ENCODE data around the gene ITPKB. TPM values are rescaled to one million over a fixed set of nuclear protein-coding genes. Genes with fewer than 3 reads are reported as not detected.

The ITPKB gene
- total RNA-seq, 5 donors from 2014 or later (not counting 1 experiment from before 2014, with no cell fraction given), result 153 to 351 (median 179) TPM

GRCh38 chr1:226627050-226627755 is 111.9 kb downstream of the ITPKB start:
- Mint-ChIP-seq H3K9me3 (no peaks in the 10 kb centered on the region), H3K4me3 (no peak overlapping the region), H3K36me3 (peaks cover 21% of the 10 kb centered on the region), H3K27me3 (peaks cover 0 to 2% of the 10 kb centered on the region in 2 donors), H3K27ac (peak overlapping the region; percentile 67 to 75), H3K4me1 (peaks cover 20 to 42% (median 30%) of the 10 kb centered on the region in 3 donors)
- H3K27me3 ChIP-seq (replicated peaks in 1 of 2; ENCODE audit: control insufficient read depth in 2 of 2, extremely low read depth in 1 of 2, insufficient read depth in 2 of 2, low read length in 1 of 2), result peaks cover 0 to 15% of the 10 kb centered on the region in 2 experiments
- H3K9me3 ChIP-seq, result no peaks in the 10 kb centered on the region
- ATAC-seq (replicated peaks in 1 of 4) (peak in 2 of 4 experiments; percentile 4 to 13), DNase-seq (no peak)
- ChIA-PET CTCF (interaction anchor here (0.6 to 1.2 kb wide), 6 partner anchors 135 to 220 kb away, joined by 3 to 11 read pairs (median 7); no protein-coding TSS in a partner anchor), POLR2A (no interaction called here)
- H3K4me1 ChIP-seq (ENCODE audit: control insufficient read depth in 1 of 2, extremely low read depth in 1 of 2, insufficient read depth in 2 of 2, low read length in 2 of 2), result peaks cover 8 to 15% of the 10 kb centered on the region in 2 experiments
- WGBS (ENCODE audit: insufficient coverage), result 98% methylated on average over 4 of the region's 6 CpGs
- no peak overlapping the region for H3K27ac ChIP-seq (ENCODE audit: low read length)
- H3K4me3 ChIP-seq (ENCODE audit: control insufficient read depth in 1 of 2, extremely low read depth in 1 of 2, low read length in 1 of 2), result no peak overlapping the region
- H3K36me3 ChIP-seq (ENCODE audit: control insufficient read depth in 2 of 2, extremely low read depth in 1 of 2, insufficient read depth in 1 of 2, low read length in 1 of 2), result peaks cover 5 to 19% of the 10 kb centered on the region in 2 donors

GRCh38 chr1:226626577-226626956 is 112.5 kb downstream of the ITPKB start:
- no peaks in the 10 kb centered on the region for H3K9me3 ChIP-seq
- Mint-ChIP-seq H3K27me3 (peaks cover 0 to 2% of the 10 kb centered on the region in 2 donors), H3K27ac (peak overlapping the region; percentile 67 to 75), H3K4me1 (peaks cover 18 to 36% (median 26%) of the 10 kb centered on the region in 3 donors), H3K36me3 (peaks cover 17% of the 10 kb centered on the region), H3K4me3 (peak overlapping the region; percentile 29 to 65 (median 37)), H3K9me3 (no peaks in the 10 kb centered on the region)
- WGBS (ENCODE audit: insufficient coverage), result 2% methylated on average over 10 of the region's 11 CpGs
- POLR2A ChIA-PET, result interaction anchor here in 1 of 2 donors (0.8 kb wide), 1 partner anchor 108 kb away, joined by 3 read pairs; no protein-coding TSS in a partner anchor
- peaks cover 0 to 15% of the 10 kb centered on the region in 2 experiments for H3K27me3 ChIP-seq (replicated peaks in 1 of 2; ENCODE audit: control insufficient read depth in 2 of 2, extremely low read depth in 1 of 2, insufficient read depth in 2 of 2, low read length in 1 of 2)
- peak; percentile 83 to 95 (median 84) for ATAC-seq (replicated peaks in 1 of 4)
- no peak overlapping the region for H3K27ac ChIP-seq (ENCODE audit: low read length)
- peaks cover 8 to 15% of the 10 kb centered on the region in 2 experiments for H3K4me1 ChIP-seq (ENCODE audit: control insufficient read depth in 1 of 2, extremely low read depth in 1 of 2, insufficient read depth in 2 of 2, low read length in 2 of 2)
- H3K36me3 ChIP-seq (ENCODE audit: control insufficient read depth in 2 of 2, extremely low read depth in 1 of 2, insufficient read depth in 1 of 2, low read length in 1 of 2), result peaks cover 5 to 13% of the 10 kb centered on the region in 2 donors
- DNase-seq, result peak; percentile 48 to 86 (median 69)
- peak overlapping the region; percentile 6 to 39 for H3K4me3 ChIP-seq (ENCODE audit: control insufficient read depth in 1 of 2, extremely low read depth in 1 of 2, low read length in 1 of 2)
- CTCF ChIA-PET, result interaction anchor here (0.5 to 1.2 kb wide), 18 partner anchors 13 to 524 kb away, joined by 3 to 11 read pairs (median 3); no protein-coding TSS in a partner anchor

DNA sequence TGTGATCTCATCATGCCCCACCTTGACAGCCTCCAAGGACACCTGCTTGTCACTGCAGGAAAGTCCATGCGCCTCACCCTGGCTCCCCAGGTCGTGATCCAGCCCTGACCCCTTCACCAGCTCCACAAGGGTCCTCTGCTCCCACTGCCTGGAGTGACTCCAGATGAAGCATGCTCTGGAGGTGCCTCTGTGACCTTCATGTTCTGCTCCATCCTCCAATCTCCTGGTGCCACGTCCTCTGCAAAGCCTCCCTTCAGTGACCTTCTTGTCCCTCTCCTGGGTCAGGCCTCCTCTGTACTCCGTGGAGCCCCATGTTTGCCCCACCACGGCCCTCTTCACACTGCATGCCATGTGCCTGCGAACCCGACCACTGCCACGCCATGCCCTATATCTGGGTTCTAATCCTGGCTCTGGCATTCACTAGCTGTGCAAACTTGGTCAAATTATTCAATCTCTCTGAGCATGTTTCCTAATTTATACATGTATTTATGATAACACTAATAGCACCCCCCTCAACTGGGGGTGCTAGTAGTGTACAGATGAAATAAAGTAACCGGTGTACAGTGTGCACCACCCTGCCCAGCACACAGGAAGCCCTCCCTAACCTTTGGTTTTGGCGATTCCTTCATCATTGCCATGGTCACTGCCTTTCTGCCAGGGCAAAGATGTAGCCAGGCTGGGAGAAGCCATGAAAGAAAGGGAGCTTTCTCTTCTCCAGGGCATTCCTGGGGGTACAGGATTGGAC is 113.1 kb downstream of the ITPKB start:
- H3K27ac Mint-ChIP-seq, result peak overlapping the region in 1 of 2 donors; percentile 33
- 62% methylated on average over 6 of the region's 10 CpGs for whole genome bisulfite sequencing (ENCODE audit: insufficient coverage)
- H3K4me3 Mint-ChIP-seq, result peak overlapping the region; percentile 29 to 65 (median 37)
- POLR2A ChIA-PET, result interaction anchor here (0.5 to 0.8 kb wide), 2 partner anchors 108 to 174 kb away, joined by 3 to 15 read pairs; no protein-coding TSS in a partner anchor
- peaks cover 18 to 33% (median 25%) of the 10 kb centered on the region in 3 donors for H3K4me1 Mint-ChIP-seq
- peaks cover 15% of the 10 kb centered on the region for H3K36me3 Mint-ChIP-seq
- Histone ChIP-seq H3K4me3 (ENCODE audit: control insufficient read depth in 1 of 2, extremely low read depth in 1 of 2, low read length in 1 of 2) (peak overlapping the region; percentile 6 to 39), H3K4me1 (ENCODE audit: control insufficient read depth in 1 of 2, extremely low read depth in 1 of 2, insufficient read depth in 2 of 2, low read length in 2 of 2) (peaks cover 8 to 15% of the 10 kb centered on the region in 2 experiments), H3K9me3 (no peaks in the 10 kb centered on the region), H3K36me3 (ENCODE audit: control insufficient read depth in 2 of 2, extremely low read depth in 1 of 2, insufficient read depth in 1 of 2, low read length in 1 of 2) (peaks cover 0 to 9% of the 10 kb centered on the region in 2 donors), H3K27ac (ENCODE audit: low read length) (no peak overlapping the region), H3K27me3 (replicated peaks in 1 of 2; ENCODE audit: control insufficient read depth in 2 of 2, extremely low read depth in 1 of 2, insufficient read depth in 2 of 2, low read length in 1 of 2) (peaks cover 0 to 15% of the 10 kb centered on the region in 2 experiments)
- ATAC-seq (replicated peaks in 1 of 4) (peak; percentile 29 to 57 (median 54)), DNase-seq (no peak)
- peaks cover 0 to 2% of the 10 kb centered on the region in 2 donors for H3K27me3 Mint-ChIP-seq
- no peaks in the 10 kb centered on the region for H3K9me3 Mint-ChIP-seq
- CTCF ChIA-PET, result interaction anchor here (0.5 to 1.2 kb wide), 17 partner anchors 12 to 523 kb away, joined by 3 to 9 read pairs (median 3); no protein-coding TSS in a partner anchor

DNA sequence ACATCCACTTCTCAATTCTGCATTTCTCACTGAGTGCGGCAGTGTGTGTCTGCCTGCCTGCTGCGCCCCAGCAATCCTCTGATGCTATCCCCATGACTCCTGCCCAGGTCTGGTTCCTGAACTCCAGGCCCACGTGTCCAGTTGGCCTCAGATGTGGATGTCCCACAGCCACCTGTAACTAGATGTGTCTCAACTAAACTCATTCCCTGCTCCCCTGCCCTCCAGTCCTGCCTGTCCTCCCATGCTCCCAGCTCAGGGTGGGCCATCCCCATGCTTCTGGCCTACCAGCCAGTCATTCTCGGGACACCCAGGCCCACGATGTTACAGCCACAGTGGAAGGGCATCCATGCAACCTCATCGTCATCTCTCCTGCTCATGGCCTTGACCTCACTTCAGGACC is 113.8 kb downstream of the ITPKB start:
- ATAC-seq (replicated peaks in 1 of 4), result no peak
- Histone ChIP-seq H3K36me3 (ENCODE audit: control insufficient read depth in 2 of 2, extremely low read depth in 1 of 2, insufficient read depth in 1 of 2, low read length in 1 of 2) (peaks cover 0 to 7% of the 10 kb centered on the region in 2 donors), H3K9me3 (no peaks in the 10 kb centered on the region), H3K4me3 (ENCODE audit: control insufficient read depth in 1 of 2, extremely low read depth in 1 of 2, low read length in 1 of 2) (no peak overlapping the region), H3K27me3 (replicated peaks in 1 of 2; ENCODE audit: control insufficient read depth in 2 of 2, extremely low read depth in 1 of 2, insufficient read depth in 2 of 2, low read length in 1 of 2) (peaks cover 0 to 15% of the 10 kb centered on the region in 2 experiments), H3K27ac (ENCODE audit: low read length) (no peak overlapping the region), H3K4me1 (ENCODE audit: control insufficient read depth in 1 of 2, extremely low read depth in 1 of 2, insufficient read depth in 2 of 2, low read length in 2 of 2) (peaks cover 8 to 15% of the 10 kb centered on the region in 2 experiments)
- Mint-ChIP-seq H3K4me3 (no peak overlapping the region), H3K27ac (no peak overlapping the region), H3K36me3 (peaks cover 12% of the 10 kb centered on the region), H3K9me3 (no peaks in the 10 kb centered on the region), H3K4me1 (peaks cover 18 to 31% (median 25%) of the 10 kb centered on the region in 3 donors), H3K27me3 (peaks cover 0 to 2% of the 10 kb centered on the region in 2 donors)
- WGBS (ENCODE audit: insufficient coverage), result 87% methylated on average over 6 of the region's 6 CpGs
- DNase-seq, result no peak
- ChIA-PET CTCF (interaction anchor here in 1 of 2 donors (1.0 kb wide), 1 partner anchor 62 kb away, joined by 8 read pairs; no protein-coding TSS in a partner anchor), POLR2A (interaction anchor here in 1 of 2 donors (0.5 kb wide), 2 partner anchors 175 to 292 kb away, joined by 3 to 15 read pairs; no protein-coding TSS in a partner anchor)

DNA sequence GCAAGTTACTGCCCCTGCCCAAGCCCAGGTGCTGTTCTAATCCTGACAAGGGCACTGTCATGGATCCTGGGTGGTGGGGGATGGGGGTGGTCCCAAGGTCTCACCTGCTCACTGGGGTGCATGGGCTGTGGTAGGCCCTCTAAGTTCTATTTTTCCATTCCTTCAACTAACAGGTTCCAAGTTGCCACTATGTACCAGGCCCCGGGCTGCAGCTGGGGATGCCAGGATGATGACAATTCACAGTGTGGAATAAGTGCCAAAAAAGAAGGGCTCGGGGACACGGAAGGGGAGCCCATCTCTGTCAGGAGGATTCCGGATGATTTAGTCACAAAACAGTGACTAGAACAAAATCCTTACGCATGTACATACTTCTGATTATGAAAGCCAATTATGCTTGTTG is 114.6 kb downstream of the ITPKB start:
- Mint-ChIP-seq H3K4me1 (peaks cover 18 to 25% (median 25%) of the 10 kb centered on the region in 3 donors), H3K4me3 (no peak overlapping the region), H3K27me3 (peaks cover 0 to 2% of the 10 kb centered on the region in 2 donors), H3K36me3 (peaks cover 4% of the 10 kb centered on the region), H3K9me3 (no peaks in the 10 kb centered on the region), H3K27ac (no peak overlapping the region)
- Histone ChIP-seq H3K4me3 (ENCODE audit: control insufficient read depth in 1 of 2, extremely low read depth in 1 of 2, low read length in 1 of 2) (no peak overlapping the region), H3K27me3 (replicated peaks in 1 of 2; ENCODE audit: control insufficient read depth in 2 of 2, extremely low read depth in 1 of 2, insufficient read depth in 2 of 2, low read length in 1 of 2) (peaks cover 0 to 15% of the 10 kb centered on the region in 2 experiments), H3K36me3 (ENCODE audit: control insufficient read depth in 2 of 2, extremely low read depth in 1 of 2, insufficient read depth in 1 of 2, low read length in 1 of 2) (no peaks in the 10 kb centered on the region), H3K27ac (ENCODE audit: low read length) (no peak overlapping the region), H3K4me1 (ENCODE audit: control insufficient read depth in 1 of 2, extremely low read depth in 1 of 2, insufficient read depth in 2 of 2, low read length in 2 of 2) (peaks cover 8 to 15% of the 10 kb centered on the region in 2 experiments), H3K9me3 (no peaks in the 10 kb centered on the region)
- no peak for DNase-seq
- WGBS (ENCODE audit: insufficient coverage), result 92% methylated on average over 2 of the region's 5 CpGs
- ATAC-seq (replicated peaks in 1 of 4), result no peak
- ChIA-PET POLR2A (interaction anchor here in 1 of 2 donors (0.7 kb wide), 1 partner anchor 116 kb away, joined by 5 read pairs; no protein-coding TSS in a partner anchor), CTCF (interaction anchor here (0.6 to 1.0 kb wide), 5 partner anchors 63 to 203 kb away, joined by 3 to 10 read pairs (median 6); no protein-coding TSS in a partner anchor)

- no peak for ATAC-seq (replicated peaks in 1 of 4)
- H3K4me1 ChIP-seq (ENCODE audit: control insufficient read depth in 1 of 2, extremely low read depth in 1 of 2, insufficient read depth in 2 of 2, low read length in 2 of 2), result peaks cover 8 to 13% of the 10 kb centered on the region in 2 experiments
- H3K36me3 ChIP-seq (ENCODE audit: control insufficient read depth in 2 of 2, extremely low read depth in 1 of 2, insufficient read depth in 1 of 2, low read length in 1 of 2), result no peaks in the 10 kb centered on the region
- Mint-ChIP-seq H3K36me3 (no peaks in the 10 kb centered on the region), H3K27ac (no peak overlapping the region), H3K27me3 (peaks cover 0 to 2% of the 10 kb centered on the region in 2 donors), H3K4me3 (no peak overlapping the region), H3K4me1 (peaks cover 12 to 17% (median 12%) of the 10 kb centered on the region in 3 donors), H3K9me3 (no peaks in the 10 kb centered on the region)
- ChIA-PET POLR2A (no interaction called here), CTCF (no interaction called here)
- no peak for DNase-seq
- no peaks in the 10 kb centered on the region for H3K9me3 ChIP-seq
- peaks cover 0 to 25% of the 10 kb centered on the region in 2 experiments for H3K27me3 ChIP-seq (replicated peaks in 1 of 2; ENCODE audit: control insufficient read depth in 2 of 2, extremely low read depth in 1 of 2, insufficient read depth in 2 of 2, low read length in 1 of 2)
- no peak overlapping the region for H3K4me3 ChIP-seq (ENCODE audit: control insufficient read depth in 1 of 2, extremely low read depth in 1 of 2, low read length in 1 of 2)
- no peak overlapping the region for H3K27ac ChIP-seq (ENCODE audit: low read length)
Measured at GRCh38 chr1:226622012-226622411, 117.1 kb downstream of the ITPKB start.

Data from T-cell (primary cell).